GM23338 (cell line): ENCODE data around the gene ISG15. TPM values are rescaled to one million over a fixed set of nuclear protein-coding genes. Genes with fewer than 3 reads are reported as not detected.
"Not testable (repeated sequence)": the region's sequence is repeated elsewhere in the genome, so short reads cannot be mapped to it uniquely, and the experiment has no call there.

Source experiments
- ATAC-seq: fragments of 200-7000 bp; cut with Tn5 transposase; 3 replicates; pipeline ENCODE4 v1.9.1; 2020
- DNase-seq: peaks from one replicate; pipeline ENCODE4 v3.0.0-alpha.2; 2015; ENCODE audit warnings: low spot score
- H2AFZ ChIP-seq: fragments of 200-600 bp; sonication (generic); 2 replicates; pipeline ENCODE4 v1.8.0; 2016; ENCODE audit warnings: antibody characterized with exemption, mild to moderate bottlenecking, moderate library complexity
- H3F3A ChIP-seq: fragments of 200-600 bp; sonication (generic); replicated peaks from 2 replicates; pipeline ENCODE4 v1.8.0; 2017; ENCODE audit warnings: antibody characterized with exemption, mixed run types, low read depth
- H3K27ac ChIP-seq: fragments of 200-600 bp; sonication (generic); 2 replicates; pipeline ENCODE4 v1.6.1; 2016; ENCODE audit warnings: low read depth
- H3K27me3 ChIP-seq: fragments of 200-600 bp; sonication (generic); 2 replicates; pipeline ENCODE4 v1.8.0; 2016; ENCODE audit warnings: mild to moderate bottlenecking, mixed run types, moderate library complexity; ENCODE audit not compliant: insufficient read depth
- H3K36me3 ChIP-seq: fragments of 200-600 bp; sonication (generic); 2 replicates; pipeline ENCODE4 v1.8.0; 2016; ENCODE audit warnings: mild to moderate bottlenecking; ENCODE audit not compliant: insufficient read depth
- H3K4me1 ChIP-seq: fragments of 200-600 bp; sonication (generic); 2 replicates; pipeline ENCODE4 v1.8.0; 2016; ENCODE audit warnings: mild to moderate bottlenecking, moderate library complexity; ENCODE audit not compliant: insufficient read depth
- H3K4me2 ChIP-seq: fragments of 200-600 bp; sonication (generic); 2 replicates; pipeline ENCODE4 v1.7.1; 2017; ENCODE audit warnings: mixed run types
- H3K4me3 ChIP-seq: fragments of 200-600 bp; sonication (generic); 2 replicates; pipeline ENCODE4 v1.6.1; 2016; ENCODE audit warnings: mixed run types
- H3K79me2 ChIP-seq: fragments of 200-600 bp; sonication (generic); replicated peaks from 2 replicates; pipeline ENCODE4 v1.8.0; 2017; ENCODE audit warnings: mild to moderate bottlenecking; ENCODE audit not compliant: insufficient read depth
- H3K9me2 ChIP-seq: fragments of 200-600 bp; sonication (generic); 2 replicates; pipeline ENCODE4 v1.8.0; 2017; ENCODE audit not compliant: insufficient read depth
- H4K20me1 ChIP-seq: fragments of 200-600 bp; sonication (generic); replicated peaks from 2 replicates; pipeline ENCODE4 v1.8.0; 2017; ENCODE audit warnings: mild to moderate bottlenecking; ENCODE audit not compliant: insufficient read depth
- H3K27ac Mint-ChIP-seq: 2 replicates; pipeline ENCODE4 v1.8.0; 2020; ENCODE audit warnings: inconsistent platforms, mild to moderate bottlenecking, moderate library complexity, mixed read lengths
- H3K27me3 Mint-ChIP-seq: 3 replicates; pipeline ENCODE4 v1.8.0; 2022; ENCODE audit warnings: low read depth, mild to moderate bottlenecking, moderate library complexity, mixed read lengths, inconsistent platforms; ENCODE audit not compliant: insufficient read depth, poor library complexity
- H3K36me3 Mint-ChIP-seq: 3 replicates; pipeline ENCODE4 v1.8.0; 2021; ENCODE audit warnings: low read depth, mild to moderate bottlenecking, inconsistent platforms, moderate library complexity, mixed read lengths
- H3K4me1 Mint-ChIP-seq: 3 replicates; pipeline ENCODE4 v1.8.0; 2020; ENCODE audit warnings: mild to moderate bottlenecking, inconsistent platforms, mixed read lengths
- H3K4me3 Mint-ChIP-seq: 3 replicates; pipeline ENCODE4 v1.8.0; 2021; ENCODE audit warnings: moderate library complexity, mild to moderate bottlenecking, inconsistent platforms, mixed read lengths
- H3K9me3 Mint-ChIP-seq: 3 replicates; pipeline ENCODE4 v1.8.0; 2020; ENCODE audit warnings: moderate library complexity, mild to moderate bottlenecking, inconsistent platforms, mixed read lengths
- CREB1 ChIP-seq: fragments of 250-450 bp; sonication (Bioruptor Pico); IDR thresholded peaks from 2 replicates; pipeline ENCODE4 v1.5.0; 2020; ENCODE audit warnings: low read depth, mild to moderate bottlenecking, moderate library complexity
- EZH2 ChIP-seq: fragments of 200-600 bp; sonication (generic); IDR thresholded peaks from one replicate; pipeline ENCODE4 v1.8.0; 2017; ENCODE audit warnings: antibody characterized with exemption, mild to moderate bottlenecking, low read depth; ENCODE audit not compliant: unreplicated experiment
- EZH2phosphoT487 ChIP-seq: fragments of 200-600 bp; sonication (generic); IDR thresholded peaks from one replicate; pipeline ENCODE4 v1.8.1; 2018; ENCODE audit warnings: antibody characterized with exemption; ENCODE audit not compliant: unreplicated experiment
- JUNB ChIP-seq: IDR thresholded peaks from one replicate; pipeline ENCODE4 v1.6.1; 2016; ENCODE audit warnings: antibody characterized with exemption; ENCODE audit not compliant: unreplicated experiment
- NANOG ChIP-seq: IDR thresholded peaks from 2 replicates; pipeline ENCODE4 v1.6.1; 2016; ENCODE audit warnings: antibody characterized with exemption, borderline replicate concordance
- POLR2AphosphoS5 ChIP-seq: IDR thresholded peaks from 2 replicates; pipeline ENCODE4 v1.6.1; 2016; ENCODE audit warnings: antibody characterized with exemption, low read depth
- STAT1 ChIP-seq: IDR thresholded peaks from one replicate; pipeline ENCODE4 v1.6.1; 2016; ENCODE audit warnings: antibody characterized with exemption; ENCODE audit not compliant: unreplicated experiment
- ZNF331 ChIP-seq: fragments of 250-450 bp; sonication (Bioruptor Pico); IDR thresholded peaks from 2 replicates; pipeline ENCODE4 v1.5.0; 2020; ENCODE audit warnings: low read depth, mild to moderate bottlenecking, moderate library complexity
- polyA plus RNA-seq: library from polyadenylated mRNA; unstranded; fragments of >200 nt; fragmentation: Nextera tagmentation; extraction: Ambion mirVana; gene quantifications from 2 replicates; pipeline ENCODE4 v1.2.1, GENCODE V29; 2016
- total RNA-seq: library from RNA; depleted of rRNA; stranded (reverse); fragments of >200 nt; shearing (Covaris generic); gene quantifications from 2 replicates; pipeline ENCODE4 v1.2.3, GENCODE V29; 2014
- TF ChIP-seq, protein P1 (sequence below): IDR thresholded peaks from 2 replicates; pipeline ENCODE4 v1.6.1; 2016; ENCODE audit warnings: antibody characterized with exemption
- TF ChIP-seq, protein P2 (sequence below): IDR thresholded peaks from one replicate; pipeline ENCODE4 v1.6.1; 2018; ENCODE audit warnings: antibody characterized with exemption; ENCODE audit not compliant: unreplicated experiment

ISG15 gene
- total and polyA plus RNA-seq, 2 experiments from 2014 or later: 52.9 to 101 TPM

- no peak overlapping the region for H3K27ac Mint-ChIP-seq
- H3K4me1 Mint-ChIP-seq: peaks cover 16% of the 10 kb centered on the region
- peaks cover 65% of the 10 kb centered on the region for H3K27me3 ChIP-seq
- H3K27me3 Mint-ChIP-seq: peaks cover 48% of the 10 kb centered on the region
- H2AFZ ChIP-seq: no peak overlapping the region
- H3K79me2 ChIP-seq: no peaks in the 10 kb centered on the region
- no peak for TF ChIP-seq EZH2phosphoT487
- TF ChIP-seq POLR2AphosphoS5: no peak
- TF ChIP-seq NANOG: no peak
- no peak for TF ChIP-seq EZH2
- TF ChIP-seq, protein P1, sequence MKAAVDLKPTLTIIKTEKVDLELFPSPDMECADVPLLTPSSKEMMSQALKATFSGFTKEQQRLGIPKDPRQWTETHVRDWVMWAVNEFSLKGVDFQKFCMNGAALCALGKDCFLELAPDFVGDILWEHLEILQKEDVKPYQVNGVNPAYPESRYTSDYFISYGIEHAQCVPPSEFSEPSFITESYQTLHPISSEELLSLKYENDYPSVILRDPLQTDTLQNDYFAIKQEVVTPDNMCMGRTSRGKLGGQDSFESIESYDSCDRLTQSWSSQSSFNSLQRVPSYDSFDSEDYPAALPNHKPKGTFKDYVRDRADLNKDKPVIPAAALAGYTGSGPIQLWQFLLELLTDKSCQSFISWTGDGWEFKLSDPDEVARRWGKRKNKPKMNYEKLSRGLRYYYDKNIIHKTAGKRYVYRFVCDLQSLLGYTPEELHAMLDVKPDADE: no peak
- TF ChIP-seq ZNF331 (CRISPR knock-in tag): no peak
- TF ChIP-seq JUNB: no peak
- TF ChIP-seq CREB1 (CRISPR knock-in tag): no peak
- no peak for TF ChIP-seq STAT1
- TF ChIP-seq, protein P2, sequence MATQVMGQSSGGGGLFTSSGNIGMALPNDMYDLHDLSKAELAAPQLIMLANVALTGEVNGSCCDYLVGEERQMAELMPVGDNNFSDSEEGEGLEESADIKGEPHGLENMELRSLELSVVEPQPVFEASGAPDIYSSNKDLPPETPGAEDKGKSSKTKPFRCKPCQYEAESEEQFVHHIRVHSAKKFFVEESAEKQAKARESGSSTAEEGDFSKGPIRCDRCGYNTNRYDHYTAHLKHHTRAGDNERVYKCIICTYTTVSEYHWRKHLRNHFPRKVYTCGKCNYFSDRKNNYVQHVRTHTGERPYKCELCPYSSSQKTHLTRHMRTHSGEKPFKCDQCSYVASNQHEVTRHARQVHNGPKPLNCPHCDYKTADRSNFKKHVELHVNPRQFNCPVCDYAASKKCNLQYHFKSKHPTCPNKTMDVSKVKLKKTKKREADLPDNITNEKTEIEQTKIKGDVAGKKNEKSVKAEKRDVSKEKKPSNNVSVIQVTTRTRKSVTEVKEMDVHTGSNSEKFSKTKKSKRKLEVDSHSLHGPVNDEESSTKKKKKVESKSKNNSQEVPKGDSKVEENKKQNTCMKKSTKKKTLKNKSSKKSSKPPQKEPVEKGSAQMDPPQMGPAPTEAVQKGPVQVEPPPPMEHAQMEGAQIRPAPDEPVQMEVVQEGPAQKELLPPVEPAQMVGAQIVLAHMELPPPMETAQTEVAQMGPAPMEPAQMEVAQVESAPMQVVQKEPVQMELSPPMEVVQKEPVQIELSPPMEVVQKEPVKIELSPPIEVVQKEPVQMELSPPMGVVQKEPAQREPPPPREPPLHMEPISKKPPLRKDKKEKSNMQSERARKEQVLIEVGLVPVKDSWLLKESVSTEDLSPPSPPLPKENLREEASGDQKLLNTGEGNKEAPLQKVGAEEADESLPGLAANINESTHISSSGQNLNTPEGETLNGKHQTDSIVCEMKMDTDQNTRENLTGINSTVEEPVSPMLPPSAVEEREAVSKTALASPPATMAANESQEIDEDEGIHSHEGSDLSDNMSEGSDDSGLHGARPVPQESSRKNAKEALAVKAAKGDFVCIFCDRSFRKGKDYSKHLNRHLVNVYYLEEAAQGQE: no peak
- DNase-seq (no peak), ATAC-seq (peak; percentile 18)
- no peaks in the 10 kb centered on the region for H3K9me2 ChIP-seq
- H3K4me2 ChIP-seq: no peak overlapping the region
- no peak overlapping the region for H3K4me3 Mint-ChIP-seq
- no peaks in the 10 kb centered on the region for H3K36me3 ChIP-seq
- H4K20me1 ChIP-seq: no peaks in the 10 kb centered on the region; the same call in 1 of the 2 replicates
- no peak overlapping the region for H3K27ac ChIP-seq
- H3K36me3 Mint-ChIP-seq: no peaks in the 10 kb centered on the region
- H3F3A ChIP-seq: no peaks in the 10 kb centered on the region
- H3K4me1 ChIP-seq: peaks cover 8% of the 10 kb centered on the region; the same call in 1 of the 2 replicates
- peaks cover 1% of the 10 kb centered on the region; the same call in 1 of the 3 replicates for H3K9me3 Mint-ChIP-seq
- no peak overlapping the region for H3K4me3 ChIP-seq
These were observed 6.8 kb upstream of the ISG15 start for GRCh38 chr1:1006305-1007159.

DNA sequence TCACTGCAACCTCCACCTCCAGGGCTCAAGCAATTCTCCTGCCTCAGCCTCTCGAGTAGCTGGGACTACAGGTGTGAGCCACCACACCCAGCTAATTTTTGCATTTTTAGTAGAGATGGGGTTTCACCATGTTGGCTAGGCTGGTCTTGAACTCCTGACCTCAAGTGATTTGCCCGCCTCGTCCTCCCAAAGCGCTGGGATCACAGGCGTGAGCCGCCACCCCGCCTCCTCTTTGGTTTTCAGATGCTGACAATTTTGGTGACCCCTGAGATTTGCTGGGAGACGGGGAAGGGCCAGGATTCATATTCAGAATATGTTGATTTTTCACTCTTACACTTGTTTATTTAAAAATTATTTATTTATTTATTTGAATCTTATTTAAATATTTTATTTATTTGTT lies 3.2 kb upstream of the ISG15 start:
- peaks cover 33% of the 10 kb centered on the region for H3K27me3 ChIP-seq
- not testable (repeated sequence) for H3K4me3 Mint-ChIP-seq, H3K27ac Mint-ChIP-seq, DNase-seq, H4K20me1 ChIP-seq, H3K4me2 ChIP-seq, H3K79me2 ChIP-seq, H3K36me3 ChIP-seq, H3K9me2 ChIP-seq, H3K9me3 Mint-ChIP-seq, H3K36me3 Mint-ChIP-seq, ATAC-seq, H2AFZ ChIP-seq, H3F3A ChIP-seq, H3K27ac ChIP-seq, H3K4me3 ChIP-seq
- peaks cover 23% of the 10 kb centered on the region for H3K4me1 ChIP-seq
- peaks cover 35% of the 10 kb centered on the region for H3K27me3 Mint-ChIP-seq
- peaks cover 30% of the 10 kb centered on the region; the same call in 2 of the 3 replicates for H3K4me1 Mint-ChIP-seq
